ENCODE measurements around the gene MUC2.

DNA sequence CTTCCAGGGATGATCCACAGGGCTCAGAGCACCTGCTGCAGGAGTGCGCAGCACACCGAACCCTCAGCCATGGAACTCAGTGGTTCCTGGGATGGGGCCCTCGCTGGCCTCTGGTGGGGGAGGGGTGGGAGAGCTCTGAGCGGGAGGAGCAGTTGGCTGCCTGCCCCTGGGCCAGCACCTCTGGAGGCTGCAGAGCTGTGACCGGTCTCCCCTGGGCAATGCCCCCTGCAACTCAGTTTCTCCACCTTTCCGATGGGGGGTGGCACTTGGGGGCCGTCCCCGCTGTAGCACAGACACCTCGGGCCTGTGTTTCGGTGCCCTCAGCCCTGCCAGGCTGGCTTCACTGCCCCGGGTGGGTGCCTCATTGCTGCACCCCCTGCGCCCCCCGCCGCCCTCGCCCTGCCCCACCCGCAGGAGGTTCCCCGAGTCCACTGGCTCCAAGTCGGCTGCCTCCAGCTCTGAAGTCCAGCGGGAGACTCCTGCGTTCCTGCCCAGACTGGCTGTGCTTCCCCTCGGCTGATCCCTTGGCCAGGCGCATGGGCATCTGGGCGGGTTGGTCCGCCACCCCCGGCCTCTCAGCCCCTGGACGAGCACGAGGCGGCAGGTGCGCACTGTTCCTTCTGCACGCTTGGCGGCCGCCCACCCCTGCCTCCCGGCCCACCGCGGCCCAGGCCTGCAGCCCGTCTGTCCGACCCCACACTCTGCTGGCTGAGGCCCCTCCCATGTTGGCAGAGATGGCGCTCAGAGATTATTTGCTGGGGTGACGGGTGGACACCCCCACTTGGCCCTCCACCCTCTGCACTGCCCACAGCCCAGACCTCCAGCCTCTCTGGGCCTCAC is 40.0 kb upstream of the MUC2 start:
- TF ChIP-seq, protein P1, sequence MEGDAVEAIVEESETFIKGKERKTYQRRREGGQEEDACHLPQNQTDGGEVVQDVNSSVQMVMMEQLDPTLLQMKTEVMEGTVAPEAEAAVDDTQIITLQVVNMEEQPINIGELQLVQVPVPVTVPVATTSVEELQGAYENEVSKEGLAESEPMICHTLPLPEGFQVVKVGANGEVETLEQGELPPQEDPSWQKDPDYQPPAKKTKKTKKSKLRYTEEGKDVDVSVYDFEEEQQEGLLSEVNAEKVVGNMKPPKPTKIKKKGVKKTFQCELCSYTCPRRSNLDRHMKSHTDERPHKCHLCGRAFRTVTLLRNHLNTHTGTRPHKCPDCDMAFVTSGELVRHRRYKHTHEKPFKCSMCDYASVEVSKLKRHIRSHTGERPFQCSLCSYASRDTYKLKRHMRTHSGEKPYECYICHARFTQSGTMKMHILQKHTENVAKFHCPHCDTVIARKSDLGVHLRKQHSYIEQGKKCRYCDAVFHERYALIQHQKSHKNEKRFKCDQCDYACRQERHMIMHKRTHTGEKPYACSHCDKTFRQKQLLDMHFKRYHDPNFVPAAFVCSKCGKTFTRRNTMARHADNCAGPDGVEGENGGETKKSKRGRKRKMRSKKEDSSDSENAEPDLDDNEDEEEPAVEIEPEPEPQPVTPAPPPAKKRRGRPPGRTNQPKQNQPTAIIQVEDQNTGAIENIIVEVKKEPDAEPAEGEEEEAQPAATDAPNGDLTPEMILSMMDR (IDR thresholded peaks at IDR 0.05), result no peak
- no peak for TF ChIP-seq POLR2A (IDR thresholded peaks at IDR 0.05)
